NCI-H446 (cell line): ENCODE data around the gene ACSS3.
"Not testable (repeated sequence)": the region's sequence is repeated elsewhere in the genome, so short reads cannot be mapped to it uniquely, and the experiment has no call there.

Source experiments
- DNase-seq, 2 experiments: peaks; one replicate each; lab custom pipeline; 2025; lab: John Stamatoyannopoulos, UW

The ACSS3 gene

GRCh38 chr12:81094718-81095360 lies 17.0 kb downstream of the ACSS3 start:
- DNase-seq = peak in 1 of 2 experiments; percentile 37

DNA sequence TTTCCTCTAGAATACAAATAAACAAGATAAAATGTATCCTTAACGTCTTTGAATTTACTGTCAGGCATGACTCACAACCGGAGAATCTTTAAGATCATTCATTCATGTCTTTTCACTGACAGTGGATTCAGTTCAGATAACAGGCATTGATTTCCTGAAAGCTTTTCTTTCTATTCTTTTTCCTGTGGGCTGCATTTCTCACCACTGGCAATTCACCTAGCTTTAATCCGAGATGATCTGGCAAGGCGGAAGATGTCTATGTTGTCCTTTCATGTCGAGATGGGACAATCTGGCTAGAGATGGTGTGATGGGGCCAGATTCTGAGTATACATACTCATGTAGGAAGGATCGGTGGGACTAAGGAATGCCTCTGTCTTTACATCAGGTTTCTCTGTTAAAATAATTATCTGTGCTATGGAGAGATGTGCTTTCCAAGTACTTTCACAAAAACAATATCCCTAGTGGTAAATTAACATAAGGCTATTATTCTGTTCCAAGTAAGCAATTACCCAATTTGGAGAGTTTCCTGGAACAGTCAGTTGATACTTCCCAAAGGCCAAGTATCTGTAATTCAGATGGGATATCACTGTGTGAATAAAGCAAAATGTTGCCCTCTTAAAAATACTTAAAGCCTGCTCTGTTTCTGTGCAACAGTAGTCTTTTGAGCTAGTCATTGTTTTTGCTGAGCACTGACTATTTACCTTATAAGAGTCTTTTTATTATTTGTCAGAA lies 17.8 kb downstream of the ACSS3 start:
- peak; percentile 34 to 69 for DNase-seq

DNA sequence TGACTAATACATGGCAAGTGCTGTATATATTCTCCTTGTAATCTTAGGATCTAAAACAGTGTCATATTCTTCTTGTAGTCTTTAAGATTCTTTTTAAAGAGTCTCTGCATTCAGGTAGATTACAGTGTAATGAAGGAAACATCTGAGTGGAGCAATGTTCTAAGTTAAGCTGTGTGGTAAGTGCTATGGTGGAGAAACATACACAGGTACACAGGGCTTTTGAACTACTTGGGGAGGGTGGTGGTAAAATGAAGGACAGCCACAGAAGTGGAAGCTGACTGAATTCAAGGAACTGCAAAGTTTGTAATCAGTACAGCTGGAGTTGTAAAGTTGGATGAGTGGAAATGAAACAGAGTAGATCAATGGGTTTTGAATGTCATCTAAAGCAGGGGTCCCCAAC lies 27.8 kb downstream of the ACSS3 start:
- DNase-seq = no peak

DNA sequence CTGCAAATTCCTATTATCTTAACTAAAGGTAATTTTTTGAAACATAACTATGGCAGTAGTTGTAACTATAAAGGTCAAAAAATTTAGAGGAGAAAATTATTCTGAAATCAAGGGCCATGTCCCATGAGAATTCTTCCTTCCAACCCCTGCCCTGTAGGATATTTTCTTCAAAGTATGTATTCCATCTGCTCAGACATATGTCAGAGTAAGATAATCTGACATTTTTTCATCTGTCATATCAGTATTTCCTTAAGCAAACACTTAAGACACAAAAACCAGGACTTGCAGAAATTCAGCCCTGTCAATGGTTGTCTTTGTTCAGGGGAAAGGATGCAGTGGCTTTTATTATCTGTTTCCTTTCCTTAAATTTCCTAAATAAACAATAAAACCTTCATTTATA lies 36.3 kb downstream of the ACSS3 start:
- DNase-seq = no peak

DNA sequence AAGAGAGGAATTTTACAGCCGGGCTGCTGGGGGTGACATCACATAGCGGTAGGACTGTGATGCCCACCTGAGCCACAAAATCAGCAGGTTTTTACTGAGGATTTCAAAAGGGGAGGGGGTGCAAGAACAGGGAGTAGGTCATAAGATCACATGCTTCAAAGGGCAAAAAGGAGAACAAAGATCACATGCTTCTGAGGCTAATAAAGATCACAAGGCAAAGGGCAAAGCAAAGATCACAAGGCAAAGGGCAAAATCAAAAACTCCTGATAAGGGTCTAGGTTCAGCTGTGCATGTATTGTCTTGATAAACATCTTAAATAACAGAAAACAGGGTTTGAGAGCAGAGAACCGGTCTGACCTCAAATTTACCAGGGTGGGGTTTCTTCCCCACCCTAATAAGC lies 41.2 kb downstream of the ACSS3 start:
- not testable (repeated sequence) for DNase-seq

GRCh38 chr12:81120961-81121360 lies 43.1 kb downstream of the ACSS3 start:
- no peak for DNase-seq

GRCh38 chr12:81123611-81124010 lies 45.7 kb downstream of the ACSS3 start:
- DNase-seq = no peak

DNA sequence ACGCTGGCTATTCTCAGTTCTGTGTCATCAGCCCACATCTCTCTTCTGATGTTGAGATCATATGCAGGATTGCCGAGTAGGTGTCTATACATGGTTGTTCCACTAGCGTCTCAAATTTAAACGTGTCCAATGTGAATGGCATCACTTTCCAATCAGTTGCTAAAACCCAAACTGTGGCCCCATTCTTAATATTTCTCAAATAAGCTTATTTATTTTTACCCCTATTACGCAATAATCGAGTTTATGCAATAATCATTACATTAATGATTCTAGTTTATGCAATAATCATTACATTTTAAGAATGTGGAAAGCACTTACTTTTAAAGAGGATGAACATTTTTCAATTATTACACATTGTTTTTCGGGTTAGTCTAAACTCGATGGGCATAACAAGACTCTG lies 47.8 kb downstream of the ACSS3 start:
- no peak for DNase-seq

GRCh38 chr12:81128930-81129554 lies 51.2 kb downstream of the ACSS3 start:
- DNase-seq = peak; percentile 53 to 73

- no peak for DNase-seq
Measured at GRCh38 chr12:81136519-81136918, 58.6 kb downstream of the ACSS3 start.

DNA sequence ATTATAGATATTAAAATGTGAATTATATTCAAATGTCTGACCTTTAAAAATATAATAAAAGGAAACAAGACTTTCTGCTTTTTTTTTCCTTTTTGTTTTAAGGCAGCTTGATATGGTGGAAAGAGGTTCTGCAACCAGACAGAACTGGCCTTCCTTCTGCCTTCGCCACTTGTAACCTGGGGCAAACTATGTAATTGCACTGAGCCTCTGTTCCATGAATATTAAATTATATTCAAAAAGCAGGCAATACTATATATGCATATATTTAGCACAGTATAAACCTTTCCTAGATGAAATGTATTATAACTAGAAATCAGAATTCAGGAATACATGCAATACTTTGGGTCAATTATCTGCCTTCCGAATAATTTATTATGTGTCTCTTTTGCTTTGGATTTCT lies 59.9 kb downstream of the ACSS3 start:
- no peak for DNase-seq

GRCh38 chr12:81141217-81141616 lies 63.3 kb downstream of the ACSS3 start:
- no peak for DNase-seq

- DNase-seq = no peak
Measured at GRCh38 chr12:81143057-81143456, 65.2 kb downstream of the ACSS3 start.

DNA sequence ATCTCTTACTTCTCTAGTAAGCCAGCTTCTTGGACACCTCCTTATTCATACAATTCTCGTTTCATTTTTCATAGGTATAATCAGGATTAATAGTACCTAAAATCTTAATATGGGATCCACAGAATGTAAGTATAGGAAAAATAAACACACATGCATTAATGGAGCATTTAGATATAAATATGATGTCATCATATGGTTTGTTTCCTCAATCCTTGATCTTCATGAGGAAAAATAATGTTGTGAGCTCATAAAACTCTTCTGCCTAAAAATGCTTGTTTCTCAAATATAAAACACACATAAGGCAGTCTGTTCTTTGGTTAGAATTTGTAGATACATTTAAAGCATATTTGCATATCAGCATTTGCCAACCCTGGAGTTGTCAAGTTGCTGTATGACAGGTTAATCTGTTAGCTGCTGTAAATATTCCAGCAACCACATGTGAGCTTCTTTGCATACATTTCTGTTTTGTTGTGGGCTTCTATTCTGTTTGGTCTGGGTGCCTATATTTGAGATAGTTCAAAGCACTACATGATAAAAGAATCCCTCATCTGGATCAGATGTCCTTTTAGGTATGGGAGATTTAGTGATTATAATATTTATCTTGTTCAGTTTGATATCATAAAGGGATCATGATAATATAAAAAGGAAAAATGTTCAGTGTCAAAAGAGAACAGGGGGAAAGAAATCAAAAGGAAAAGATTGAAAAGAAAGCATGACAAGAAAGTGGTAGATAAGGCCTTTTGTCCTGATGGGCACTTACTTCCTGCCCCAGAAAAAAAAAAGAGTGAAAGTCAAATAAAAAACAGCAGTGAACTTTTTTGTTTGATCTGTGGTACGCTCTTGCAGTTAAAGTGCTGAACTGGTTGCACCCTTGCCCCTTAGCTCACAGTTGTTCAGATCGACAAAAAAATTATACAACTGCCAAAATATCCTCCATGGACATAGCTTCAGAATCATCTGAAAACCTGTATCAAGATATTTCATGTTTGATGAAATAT lies 68.6 kb downstream of the ACSS3 start:
- no peak for DNase-seq

- no peak for DNase-seq
Measured at GRCh38 chr12:81147292-81147919, 69.5 kb downstream of the ACSS3 start.

DNA sequence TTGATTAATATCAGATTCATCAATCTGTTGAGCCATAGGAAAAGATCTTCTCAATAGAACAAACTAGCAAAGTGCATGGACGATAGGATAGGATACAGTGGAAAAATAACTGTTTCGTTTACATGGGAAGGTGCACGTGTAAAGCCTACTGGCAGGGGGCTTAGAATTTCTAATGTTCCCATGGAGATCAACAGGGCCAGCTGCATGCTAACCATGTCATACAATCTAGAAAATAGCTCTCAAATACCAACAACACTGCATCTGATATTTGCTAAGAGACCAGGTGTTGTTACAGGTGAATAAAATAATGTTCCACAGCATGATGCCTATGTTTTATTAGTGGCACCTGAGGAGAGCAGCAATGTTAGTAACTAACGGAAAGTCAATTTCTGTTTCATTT lies 72.5 kb downstream of the ACSS3 start:
- no peak for DNase-seq

DNA sequence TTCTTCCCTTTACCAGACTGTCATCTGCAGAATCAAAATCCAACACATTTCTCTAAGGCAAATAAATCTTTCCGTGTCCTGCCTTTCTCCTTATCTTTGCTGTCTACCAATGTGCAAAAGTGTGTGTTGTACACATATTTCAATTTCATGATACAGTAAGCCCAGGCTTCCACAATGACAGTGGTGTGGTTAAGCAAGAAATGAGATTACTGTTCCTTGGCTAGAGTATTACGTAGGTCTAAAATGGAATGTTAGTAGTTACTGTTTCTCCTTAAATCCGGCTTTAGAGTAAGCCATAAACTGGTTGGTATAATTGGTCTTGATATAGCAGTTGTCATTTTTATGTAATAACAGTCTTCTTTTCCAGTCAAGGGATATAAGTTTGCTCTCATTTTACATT lies 82.0 kb downstream of the ACSS3 start:
- DNase-seq = no peak

GRCh38 chr12:81161680-81162079 lies 83.8 kb downstream of the ACSS3 start:
- no peak for DNase-seq

DNA sequence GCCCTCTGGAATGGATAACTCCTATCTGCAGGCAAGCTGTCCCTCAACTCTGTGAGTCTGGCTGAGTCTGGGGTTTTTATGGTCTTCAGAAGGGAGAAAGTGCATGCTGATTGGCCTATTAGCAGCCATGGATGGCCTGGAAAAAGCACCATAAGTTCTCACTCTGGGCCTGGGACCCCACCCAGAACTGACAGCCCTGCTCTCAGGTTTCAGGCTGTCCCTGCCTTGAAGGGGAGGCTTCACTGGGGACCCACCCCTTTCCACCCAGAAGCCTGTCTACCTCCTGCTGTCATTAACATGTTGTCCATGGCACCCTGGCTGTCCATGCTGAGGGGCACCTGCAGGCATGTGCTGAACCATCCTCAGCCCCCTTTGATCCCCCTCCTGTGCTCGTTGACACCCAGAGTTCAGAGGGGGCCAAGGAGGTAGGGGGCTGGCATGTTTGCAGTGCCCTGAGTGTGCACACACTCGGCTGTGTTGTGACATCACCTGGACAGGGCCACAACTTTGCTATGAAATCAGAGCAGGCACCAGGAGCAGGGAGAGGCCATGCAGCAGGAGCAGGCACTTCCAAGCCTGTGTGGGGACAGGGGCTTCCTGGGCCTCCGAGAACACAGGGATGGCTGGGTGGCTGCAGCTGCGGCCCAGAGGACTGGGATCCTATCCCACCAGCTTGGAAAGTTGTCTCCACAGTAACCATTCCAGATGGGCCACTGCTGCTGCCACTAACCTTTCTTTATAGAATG lies 84.7 kb downstream of the ACSS3 start:
- no peak for DNase-seq

- DNase-seq = no peak
Measured at GRCh38 chr12:81164827-81165226, 86.9 kb downstream of the ACSS3 start.

DNA sequence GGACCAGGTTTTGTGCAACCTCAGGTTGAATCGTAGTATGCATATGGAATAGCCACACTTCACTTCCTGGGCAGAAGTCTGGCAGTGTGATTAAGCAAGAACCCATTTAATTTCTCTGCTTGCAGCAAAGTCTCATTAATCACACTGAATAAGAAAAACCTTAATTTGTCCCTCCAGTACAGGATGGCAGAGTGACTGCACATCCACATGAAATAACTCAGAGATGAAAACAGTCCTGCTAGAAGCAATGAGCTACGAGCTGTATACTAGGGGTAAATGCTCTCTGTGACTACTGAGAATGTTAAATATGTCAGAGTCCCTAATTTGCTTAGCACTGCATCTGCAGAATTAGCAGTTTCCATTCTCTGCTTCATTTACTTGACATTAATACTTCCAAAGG lies 88.9 kb downstream of the ACSS3 start:
- no peak for DNase-seq
